GM23338 (cell line): Measurements from ENCODE around the gene NOD1.

Source experiments
- CREB1 ChIP-seq: fragments of 250-450 bp; sonication (Bioruptor Pico); IDR thresholded peaks from 2 replicates; pipeline ENCODE4 v1.5.0; 2020; ENCODE audit warnings: low read depth, mild to moderate bottlenecking, moderate library complexity
- EZH2 ChIP-seq: fragments of 200-600 bp; sonication (generic); IDR thresholded peaks from one replicate; pipeline ENCODE4 v1.8.0; 2017; ENCODE audit warnings: antibody characterized with exemption, mild to moderate bottlenecking, low read depth; ENCODE audit not compliant: unreplicated experiment
- EZH2phosphoT487 ChIP-seq: fragments of 200-600 bp; sonication (generic); IDR thresholded peaks from one replicate; pipeline ENCODE4 v1.8.1; 2018; ENCODE audit warnings: antibody characterized with exemption; ENCODE audit not compliant: unreplicated experiment
- JUNB ChIP-seq: IDR thresholded peaks from one replicate; pipeline ENCODE4 v1.6.1; 2016; ENCODE audit warnings: antibody characterized with exemption; ENCODE audit not compliant: unreplicated experiment
- NANOG ChIP-seq: IDR thresholded peaks from 2 replicates; pipeline ENCODE4 v1.6.1; 2016; ENCODE audit warnings: antibody characterized with exemption, borderline replicate concordance
- POLR2AphosphoS5 ChIP-seq: IDR thresholded peaks from 2 replicates; pipeline ENCODE4 v1.6.1; 2016; ENCODE audit warnings: antibody characterized with exemption, low read depth
- ZNF114 ChIP-seq: fragments of 250-450 bp; sonication (Bioruptor Pico); IDR thresholded peaks from 2 replicates; pipeline ENCODE4 v1.5.0; 2020; ENCODE audit warnings: mild to moderate bottlenecking, moderate library complexity
- ZNF331 ChIP-seq: fragments of 250-450 bp; sonication (Bioruptor Pico); IDR thresholded peaks from 2 replicates; pipeline ENCODE4 v1.5.0; 2020; ENCODE audit warnings: low read depth, mild to moderate bottlenecking, moderate library complexity
- TF ChIP-seq, protein P1 (sequence below), 2 experiments: fragments of 200-600 bp in 1 of 2; sonication (generic) in 1 of 2; conservative IDR thresholded peaks; 2 replicates each; pipeline versions ENCODE4 v1.5.1 to v1.6.1; 2016 to 2017; ENCODE audit warnings: antibody characterized with exemption in 2 of 2, low read depth in 2 of 2, mild to moderate bottlenecking in 2 of 2, moderate library complexity in 1 of 2
- TF ChIP-seq, protein P2 (sequence below): IDR thresholded peaks from one replicate; pipeline ENCODE4 v1.6.1; 2018; ENCODE audit warnings: antibody characterized with exemption; ENCODE audit not compliant: unreplicated experiment
- TF ChIP-seq, protein P3 (sequence below): IDR thresholded peaks from 2 replicates; pipeline ENCODE4 v1.6.1; 2016; ENCODE audit warnings: antibody characterized with exemption

DNA sequence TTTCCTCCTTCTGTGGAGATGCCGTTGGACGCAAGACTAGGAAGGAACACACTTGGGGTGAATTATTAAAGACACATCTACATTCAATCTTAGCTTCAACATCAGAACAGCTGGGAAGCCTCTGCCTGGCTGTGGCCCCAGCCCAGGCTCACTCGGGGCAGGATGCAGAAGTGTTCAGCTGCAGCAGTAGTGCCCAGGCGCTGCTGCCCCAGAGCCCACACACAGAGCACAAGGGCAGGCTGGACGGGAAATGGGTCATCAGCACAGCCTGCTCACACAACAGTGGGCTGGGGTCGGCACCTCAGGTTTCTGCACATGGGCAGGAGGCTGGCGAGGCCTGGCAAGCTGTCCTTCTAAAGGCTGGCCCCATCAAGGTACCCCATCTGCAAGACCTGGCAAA, 42.5 kb downstream of the NOD1 start:
- TF ChIP-seq, protein P1, sequence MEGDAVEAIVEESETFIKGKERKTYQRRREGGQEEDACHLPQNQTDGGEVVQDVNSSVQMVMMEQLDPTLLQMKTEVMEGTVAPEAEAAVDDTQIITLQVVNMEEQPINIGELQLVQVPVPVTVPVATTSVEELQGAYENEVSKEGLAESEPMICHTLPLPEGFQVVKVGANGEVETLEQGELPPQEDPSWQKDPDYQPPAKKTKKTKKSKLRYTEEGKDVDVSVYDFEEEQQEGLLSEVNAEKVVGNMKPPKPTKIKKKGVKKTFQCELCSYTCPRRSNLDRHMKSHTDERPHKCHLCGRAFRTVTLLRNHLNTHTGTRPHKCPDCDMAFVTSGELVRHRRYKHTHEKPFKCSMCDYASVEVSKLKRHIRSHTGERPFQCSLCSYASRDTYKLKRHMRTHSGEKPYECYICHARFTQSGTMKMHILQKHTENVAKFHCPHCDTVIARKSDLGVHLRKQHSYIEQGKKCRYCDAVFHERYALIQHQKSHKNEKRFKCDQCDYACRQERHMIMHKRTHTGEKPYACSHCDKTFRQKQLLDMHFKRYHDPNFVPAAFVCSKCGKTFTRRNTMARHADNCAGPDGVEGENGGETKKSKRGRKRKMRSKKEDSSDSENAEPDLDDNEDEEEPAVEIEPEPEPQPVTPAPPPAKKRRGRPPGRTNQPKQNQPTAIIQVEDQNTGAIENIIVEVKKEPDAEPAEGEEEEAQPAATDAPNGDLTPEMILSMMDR (conservative IDR thresholded peaks at IDR 0.05; ENCODE audit: low read depth in 2 of 2), result no peak
- TF ChIP-seq EZH2phosphoT487 (no peak), EZH2 (no peak), POLR2AphosphoS5 (no peak), NANOG (no peak), ZNF114 (CRISPR knock-in tag) (no peak), CREB1 (CRISPR knock-in tag) (no peak), ZNF331 (CRISPR knock-in tag) (no peak), JUNB (no peak)
- TF ChIP-seq, protein P2, sequence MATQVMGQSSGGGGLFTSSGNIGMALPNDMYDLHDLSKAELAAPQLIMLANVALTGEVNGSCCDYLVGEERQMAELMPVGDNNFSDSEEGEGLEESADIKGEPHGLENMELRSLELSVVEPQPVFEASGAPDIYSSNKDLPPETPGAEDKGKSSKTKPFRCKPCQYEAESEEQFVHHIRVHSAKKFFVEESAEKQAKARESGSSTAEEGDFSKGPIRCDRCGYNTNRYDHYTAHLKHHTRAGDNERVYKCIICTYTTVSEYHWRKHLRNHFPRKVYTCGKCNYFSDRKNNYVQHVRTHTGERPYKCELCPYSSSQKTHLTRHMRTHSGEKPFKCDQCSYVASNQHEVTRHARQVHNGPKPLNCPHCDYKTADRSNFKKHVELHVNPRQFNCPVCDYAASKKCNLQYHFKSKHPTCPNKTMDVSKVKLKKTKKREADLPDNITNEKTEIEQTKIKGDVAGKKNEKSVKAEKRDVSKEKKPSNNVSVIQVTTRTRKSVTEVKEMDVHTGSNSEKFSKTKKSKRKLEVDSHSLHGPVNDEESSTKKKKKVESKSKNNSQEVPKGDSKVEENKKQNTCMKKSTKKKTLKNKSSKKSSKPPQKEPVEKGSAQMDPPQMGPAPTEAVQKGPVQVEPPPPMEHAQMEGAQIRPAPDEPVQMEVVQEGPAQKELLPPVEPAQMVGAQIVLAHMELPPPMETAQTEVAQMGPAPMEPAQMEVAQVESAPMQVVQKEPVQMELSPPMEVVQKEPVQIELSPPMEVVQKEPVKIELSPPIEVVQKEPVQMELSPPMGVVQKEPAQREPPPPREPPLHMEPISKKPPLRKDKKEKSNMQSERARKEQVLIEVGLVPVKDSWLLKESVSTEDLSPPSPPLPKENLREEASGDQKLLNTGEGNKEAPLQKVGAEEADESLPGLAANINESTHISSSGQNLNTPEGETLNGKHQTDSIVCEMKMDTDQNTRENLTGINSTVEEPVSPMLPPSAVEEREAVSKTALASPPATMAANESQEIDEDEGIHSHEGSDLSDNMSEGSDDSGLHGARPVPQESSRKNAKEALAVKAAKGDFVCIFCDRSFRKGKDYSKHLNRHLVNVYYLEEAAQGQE, result no peak
- TF ChIP-seq, protein P3, sequence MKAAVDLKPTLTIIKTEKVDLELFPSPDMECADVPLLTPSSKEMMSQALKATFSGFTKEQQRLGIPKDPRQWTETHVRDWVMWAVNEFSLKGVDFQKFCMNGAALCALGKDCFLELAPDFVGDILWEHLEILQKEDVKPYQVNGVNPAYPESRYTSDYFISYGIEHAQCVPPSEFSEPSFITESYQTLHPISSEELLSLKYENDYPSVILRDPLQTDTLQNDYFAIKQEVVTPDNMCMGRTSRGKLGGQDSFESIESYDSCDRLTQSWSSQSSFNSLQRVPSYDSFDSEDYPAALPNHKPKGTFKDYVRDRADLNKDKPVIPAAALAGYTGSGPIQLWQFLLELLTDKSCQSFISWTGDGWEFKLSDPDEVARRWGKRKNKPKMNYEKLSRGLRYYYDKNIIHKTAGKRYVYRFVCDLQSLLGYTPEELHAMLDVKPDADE, result no peak
